NCI-H1694 treated with DMSO at 0.1 percent for 48 hours (cell line): ENCODE results near the gene GLB1L2.

Experiments
- DNase-seq: peaks from one replicate; lab custom pipeline; 2025; lab: John Stamatoyannopoulos, UW

The GLB1L2 gene

GRCh38 chr11:134347441-134347840 is 15.7 kb downstream of the GLB1L2 start:
- no peak for DNase-seq

- no peak for DNase-seq
Observed at GRCh38 chr11:134349109-134349801, 17.5 kb downstream of the GLB1L2 start.

GRCh38 chr11:134349802-134350355 is 18.1 kb downstream of the GLB1L2 start:
- DNase-seq: no peak

DNA sequence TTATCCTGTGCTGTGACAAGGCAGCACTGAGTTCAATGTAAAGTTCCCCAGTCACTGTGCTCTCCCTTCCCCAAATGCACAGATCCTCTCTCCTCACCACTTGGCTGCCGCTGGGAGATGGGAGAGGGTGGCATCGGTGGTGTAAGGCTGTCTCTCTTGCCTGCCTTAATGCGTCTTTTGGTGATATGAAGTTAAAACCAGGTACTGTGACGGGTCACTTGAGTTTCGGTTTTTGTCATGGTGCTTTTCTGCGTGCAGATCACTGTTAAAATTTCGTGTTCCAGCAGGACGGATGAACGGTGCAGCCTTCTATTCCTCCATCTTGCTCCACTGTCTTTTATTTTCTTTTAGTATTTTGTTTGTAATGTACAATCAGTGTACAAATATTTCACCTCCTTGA is 18.6 kb downstream of the GLB1L2 start:
- DNase-seq: no peak

GRCh38 chr11:134352111-134352510 is 20.3 kb downstream of the GLB1L2 start:
- no peak for DNase-seq

- DNase-seq: no peak
Observed at GRCh38 chr11:134355136-134355535, 23.3 kb downstream of the GLB1L2 start.

DNA sequence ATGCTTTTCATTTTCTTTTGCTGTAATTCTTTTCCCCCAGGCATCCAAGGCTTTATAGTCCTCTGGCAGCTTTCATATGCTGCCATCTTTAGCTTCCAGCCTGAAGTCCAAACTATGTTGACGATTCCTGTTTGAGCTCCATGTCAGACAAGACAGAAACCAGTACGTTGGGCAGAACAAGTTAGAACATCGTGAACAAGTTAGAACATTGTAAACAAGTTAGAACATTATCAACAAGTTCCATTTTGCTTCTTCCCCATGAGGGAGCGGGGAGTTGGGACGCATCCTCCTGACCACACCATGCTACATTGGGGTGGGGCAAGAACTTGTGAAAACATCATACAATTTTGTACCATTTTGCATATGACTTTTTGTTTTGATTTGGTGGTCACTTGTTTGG is 23.9 kb downstream of the GLB1L2 start:
- no peak for DNase-seq

GRCh38 chr11:134356656-134357544 is 25.1 kb downstream of the GLB1L2 start:
- no peak for DNase-seq

DNA sequence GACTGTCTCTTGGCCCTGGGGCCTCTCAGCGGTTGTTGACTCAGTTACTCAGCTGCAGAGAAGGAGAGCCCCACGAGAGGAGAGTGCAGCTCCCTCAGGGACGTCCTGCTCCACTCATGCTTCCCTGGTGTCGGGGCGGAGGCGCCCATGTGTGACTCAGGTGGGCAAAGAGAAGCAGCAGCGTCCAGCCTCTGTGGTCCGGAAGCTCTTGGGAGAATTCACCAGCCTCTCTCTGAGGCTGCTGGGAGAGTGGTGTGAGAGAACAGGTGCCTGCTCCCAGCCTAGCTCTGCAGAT is 25.7 kb downstream of the GLB1L2 start:
- DNase-seq: no peak

DNA sequence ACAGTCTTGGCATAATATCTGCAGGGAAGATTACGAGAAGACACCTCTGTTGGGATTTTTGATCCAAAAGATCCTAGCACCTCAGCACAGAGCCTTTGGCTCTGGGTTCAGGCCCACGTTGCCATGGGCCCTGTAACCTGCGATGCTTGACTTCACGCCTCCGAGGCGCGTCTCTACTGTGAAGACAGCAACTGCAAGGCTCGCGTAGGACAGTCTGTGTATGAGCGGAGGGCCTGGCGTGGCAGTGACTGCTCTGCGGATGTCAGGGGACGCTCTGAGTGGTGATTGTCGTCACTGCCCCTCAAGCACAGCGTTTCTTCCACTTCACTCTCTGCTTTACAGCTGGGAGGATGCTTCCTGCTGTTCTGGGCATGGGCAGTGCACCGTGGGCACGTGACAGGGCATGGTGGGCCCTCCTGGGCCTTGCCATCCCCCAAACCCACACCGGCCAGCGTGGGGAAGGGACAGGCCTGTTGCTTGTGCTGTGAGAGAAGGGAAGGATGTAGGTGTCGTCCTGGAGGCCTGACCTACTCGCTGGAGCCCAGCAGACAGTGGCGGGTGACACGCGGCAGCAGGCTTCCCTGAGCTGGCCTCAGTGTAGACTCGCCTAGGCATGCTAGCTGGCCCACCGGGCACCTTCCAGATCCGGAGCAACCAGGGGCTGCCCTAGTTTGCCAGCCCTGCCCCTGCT is 26.5 kb downstream of the GLB1L2 start:
- DNase-seq: no peak

DNA sequence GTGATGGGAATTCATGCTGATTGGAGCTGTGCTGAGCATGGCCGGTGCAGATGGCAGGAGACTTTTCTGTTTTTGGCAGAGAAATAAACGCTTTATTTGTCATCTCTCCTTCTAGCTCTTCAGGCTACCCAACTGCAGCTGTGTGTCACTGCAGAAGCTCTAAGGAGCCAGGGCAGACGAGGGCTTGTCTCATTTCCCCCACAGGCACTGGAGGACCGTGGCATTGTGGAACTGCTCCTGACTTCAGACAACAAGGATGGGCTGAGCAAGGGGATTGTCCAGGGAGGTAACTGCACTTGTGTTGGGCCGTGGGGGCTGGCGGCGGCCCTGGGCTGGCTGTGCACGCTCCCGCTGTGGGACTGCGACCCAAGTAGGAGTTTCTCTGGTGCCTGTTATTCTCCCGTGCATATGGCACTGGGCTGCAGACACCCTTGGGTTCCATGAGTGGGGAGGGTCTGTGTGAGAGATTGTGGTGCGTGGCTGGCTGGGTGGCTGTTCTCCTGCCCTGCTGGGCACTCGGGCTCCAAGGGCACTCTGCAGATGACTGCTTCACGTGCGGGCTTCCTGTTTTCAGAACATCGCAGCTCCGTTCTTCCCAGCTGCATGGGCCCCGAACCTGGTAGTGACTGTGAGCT is 27.2 kb downstream of the GLB1L2 start:
- no peak for DNase-seq

GRCh38 chr11:134359646-134360045 is 27.9 kb downstream of the GLB1L2 start:
- DNase-seq: no peak

- peak; percentile 23 for DNase-seq
Observed at GRCh38 chr11:134360050-134360835, 28.5 kb downstream of the GLB1L2 start.

GRCh38 chr11:134361661-134362060 is 29.9 kb downstream of the GLB1L2 start:
- DNase-seq: no peak

GRCh38 chr11:134362192-134362901 is 30.6 kb downstream of the GLB1L2 start:
- no peak for DNase-seq

GRCh38 chr11:134363161-134363560 is 31.4 kb downstream of the GLB1L2 start:
- DNase-seq: no peak

- no peak for DNase-seq
Observed at GRCh38 chr11:134363592-134363991, 31.8 kb downstream of the GLB1L2 start.

DNA sequence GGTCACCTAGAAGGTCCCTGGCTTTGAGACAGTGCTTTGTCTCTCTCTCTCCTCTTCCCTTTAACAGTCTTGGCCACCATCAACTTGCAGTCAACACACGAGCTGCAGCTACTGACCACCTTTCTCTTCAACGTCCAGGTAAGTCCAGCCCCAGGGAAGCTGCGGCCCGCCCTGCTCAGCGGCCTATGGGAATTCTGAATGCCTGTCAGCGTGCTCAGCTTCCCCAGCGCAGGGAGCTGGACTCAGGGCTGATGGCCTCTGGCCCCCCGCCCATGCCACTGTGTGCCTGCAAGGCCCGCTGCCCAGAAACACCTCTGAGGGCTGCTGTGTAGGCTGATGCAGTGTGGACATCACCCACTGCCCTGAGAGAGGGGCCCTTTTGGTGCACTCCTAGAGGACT is 32.5 kb downstream of the GLB1L2 start:
- DNase-seq: no peak

GRCh38 chr11:134365011-134365925 is 33.5 kb downstream of the GLB1L2 start:
- no peak for DNase-seq

GRCh38 chr11:134366254-134366653 is 34.5 kb downstream of the GLB1L2 start:
- DNase-seq: no peak
